ENCODE data around the gene FBXW2. TPM values are rescaled to one million over a fixed set of nuclear protein-coding genes. Genes with fewer than 3 reads are reported as not detected.

Gene FBXW2
- total RNA-seq, 1 experiment from 2014 or later, result 62.1 TPM

- no peaks in the 10 kb centered on the region for H3K4me1 Mint-ChIP-seq
- TF ChIP-seq CTCF (conservative IDR thresholded peaks at IDR 0.05), result no peak
- Histone ChIP-seq H3K9me3 (ENCODE audit: control insufficient read depth, low read depth, low read length) (no peaks in the 10 kb centered on the region), H4K20me1 (ENCODE audit: control insufficient read depth, insufficient read depth, insufficient read length) (no peaks in the 10 kb centered on the region), H3K4me1 (ENCODE audit: insufficient read depth, low read length) (no peaks in the 10 kb centered on the region), H3T11ph (ENCODE audit: low read length) (no peak overlapping the region), H2BK12ac (ENCODE audit: insufficient read length, low read depth, low read length) (no peak overlapping the region), H2AFZ (ENCODE audit: low read length) (no peak overlapping the region), H4K5ac (ENCODE audit: insufficient read length, low read depth, low read length) (no peak overlapping the region), H3K56ac (ENCODE audit: insufficient read length, low read depth, low read length) (no peak overlapping the region), H2BK15ac (ENCODE audit: low read depth, low read length) (no peak overlapping the region), H2AK5ac (ENCODE audit: insufficient read length, low read length) (no peak overlapping the region), H3K79me1 (ENCODE audit: insufficient read depth, low read depth, low read length, poor library complexity, severe bottlenecking) (no peaks in the 10 kb centered on the region), H3K18ac (ENCODE audit: insufficient read length, low read depth, low read length) (no peak overlapping the region), H3K23ac (ENCODE audit: insufficient read length, low read depth, low read length) (no peak overlapping the region), H2BK5ac (ENCODE audit: insufficient read length, low read length) (no peak overlapping the region), H2BK20ac (ENCODE audit: low read depth, low read length, poor library complexity, severe bottlenecking) (no peak overlapping the region), H4K91ac (ENCODE audit: insufficient read length, low read depth, low read length) (no peak overlapping the region), H3K79me2 (ENCODE audit: insufficient read depth, low read length) (no peaks in the 10 kb centered on the region), H4K8ac (replicated peaks; ENCODE audit: insufficient read length, low read depth, low read length) (no peak overlapping the region), H2BK120ac (ENCODE audit: low read depth, low read length, poor library complexity, severe bottlenecking) (no peak overlapping the region), H3K27ac (ENCODE audit: insufficient read length, low read depth, low read length) (no peak overlapping the region), H3K4me2 (ENCODE audit: insufficient read depth, insufficient read length, low read length) (no peak overlapping the region), H3K27me3 (ENCODE audit: insufficient read depth, low read length) (no peaks in the 10 kb centered on the region), H3K14ac (ENCODE audit: insufficient read depth, low read length) (no peak overlapping the region), H3K4ac (ENCODE audit: low read depth, low read length) (no peak overlapping the region), H3K23me2 (ENCODE audit: insufficient read length, low read depth, low read length, poor library complexity, severe bottlenecking) (no peaks in the 10 kb centered on the region), H3K9ac (ENCODE audit: extremely low read depth, insufficient read length, low read length) (no peak overlapping the region)
- WGBS (ENCODE audit: extremely low coverage, insufficient read length, low lambda C conversion rate), result no CpG with 5 or more reads among the region's 1 CpG
- H3K36me3 Mint-ChIP-seq (ENCODE audit: insufficient read depth in 1 of 3, low read depth in 3 of 3), result peaks cover 0 to 5% (median 4%) of the 10 kb centered on the region in 3 experiments; a peak in 1 of 7 replicates
- H3K27ac Mint-ChIP-seq, result no peak overlapping the region
- DNase-seq, result no peak
- H3K9me3 Mint-ChIP-seq, result peaks cover 3 to 6% of the 10 kb centered on the region in 2 experiments; a peak in 3 of 5 replicates
- no peaks in the 10 kb centered on the region for H3K27me3 Mint-ChIP-seq (ENCODE audit: low read depth)
- H3K4me3 Mint-ChIP-seq, result no peak overlapping the region
Observed at GRCh38 chr9:120741701-120742100, 51.5 kb downstream of the FBXW2 start.

Data from H9 (cell line).